ENCODE data around the gene CEACAM3. TPM values are rescaled to one million over a fixed set of nuclear protein-coding genes. Genes with fewer than 3 reads are reported as not detected.

CEACAM3 gene
- total RNA-seq, 6 donors from 2014 or later = 1.4 to 6.0 (median 2.7) TPM; not detected in 1

- peak in 1 of 2 donors; percentile 78 for DNase-seq
- peak overlapping the region in 3 of 4 donors; percentile 72 to 89 (median 77) for H3K27ac ChIP-seq
These were observed 42.4 kb upstream of the CEACAM3 start for GRCh38 chr19:41753936-41754529.

GRCh38 chr19:41755328-41755913, 41.0 kb upstream of the CEACAM3 start, which contains the start of gene CEACAM6:
TSS of gene CEACAM6 (plus strand) at chr19:41755530. CDS start at chr19:41755639, 109 bp downstream.
- peak in 1 of 4 donors; percentile 80 for TF ChIP-seq POLR2A (IDR thresholded peaks at IDR 0.05)
- TF ChIP-seq CTCF (IDR thresholded peaks at IDR 0.05) = no peak
- TF ChIP-seq EP300 (IDR thresholded peaks at IDR 0.05) = no peak
- peak; percentile 51 to 62 for TF ChIP-seq POLR2AphosphoS5 (IDR thresholded peaks at IDR 0.05)
- H3K9me3 ChIP-seq = no peaks in the 10 kb centered on the region
- ATAC-seq (ENCODE audit: low FRiP score in 2 of 2) = peak; percentile 20 to 38
- WGBS, 2 donors = 39 to 44% methylated on average over 3 of the region's 3 CpGs
- peak within 1 kb of the TSS in 3 of 4 donors; percentile 28 to 42 (median 34) for H3K4me3 ChIP-seq
- H3K27me3 ChIP-seq = no peaks in the 10 kb centered on the region
- peak in 1 of 2 donors; percentile 66 for DNase-seq
- no peaks in the 10 kb centered on the region for H3K36me3 ChIP-seq
- H3K4me1 ChIP-seq = peaks cover 0 to 30% (median 13%) of the 10 kb centered on the region in 4 donors
- peak within 1 kb of the TSS; percentile 61 to 89 (median 78) for H3K27ac ChIP-seq

More at GRCh38 chr19:41753936-41754529, 42.4 kb upstream of the CEACAM3 start:
- Histone ChIP-seq H3K4me1 (peaks cover 0 to 31% (median 13%) of the 10 kb centered on the region in 4 donors), H3K36me3 (no peaks in the 10 kb centered on the region), H3K27me3 (no peaks in the 10 kb centered on the region), H3K4me3 (no peak overlapping the region), H3K9me3 (no peaks in the 10 kb centered on the region)
- TF ChIP-seq CTCF (IDR thresholded peaks at IDR 0.05) = peak; percentile 57 to 66 (median 59)
- no peak for TF ChIP-seq POLR2AphosphoS5 (IDR thresholded peaks at IDR 0.05)
- TF ChIP-seq EP300 (IDR thresholded peaks at IDR 0.05) = no peak
- TF ChIP-seq POLR2A (IDR thresholded peaks at IDR 0.05) = no peak
- ATAC-seq (ENCODE audit: low FRiP score in 2 of 2) = peak; percentile 78 to 83
- 8 to 20% methylated on average over 4 of the region's 4 CpGs for WGBS, 2 donors

GRCh38 chr19:41758846-41759245, 37.5 kb upstream of the CEACAM3 start:
- no peaks in the 10 kb centered on the region for H3K27me3 ChIP-seq
- no peaks in the 10 kb centered on the region for H3K9me3 ChIP-seq
- peaks cover 0 to 13% (median 6%) of the 10 kb centered on the region in 4 donors for H3K4me1 ChIP-seq
- no peak for ATAC-seq (ENCODE audit: low FRiP score in 2 of 2)
- peak overlapping the region in 2 of 4 donors; percentile 63 to 79 for H3K27ac ChIP-seq
- no peaks in the 10 kb centered on the region for H3K36me3 ChIP-seq
- TF ChIP-seq POLR2AphosphoS5 (IDR thresholded peaks at IDR 0.05) = no peak
- no peak for TF ChIP-seq EP300 (IDR thresholded peaks at IDR 0.05)
- TF ChIP-seq CTCF (IDR thresholded peaks at IDR 0.05) = no peak
- TF ChIP-seq POLR2A (IDR thresholded peaks at IDR 0.05) = peak in 1 of 4 donors; percentile 8
- DNase-seq = no peak
- 80 to 100% methylated on average over 1 to 9 of the region's 9 CpGs for WGBS, 2 donors
- H3K4me3 ChIP-seq = peak overlapping the region in 3 of 4 donors; percentile 28 to 42 (median 34)

- Histone ChIP-seq H3K27ac (peak overlapping the region in 1 of 4 donors; percentile 35), H3K4me3 (no peak overlapping the region), H3K36me3 (no peaks in the 10 kb centered on the region), H3K9me3 (no peaks in the 10 kb centered on the region), H3K27me3 (no peaks in the 10 kb centered on the region), H3K4me1 (peaks cover 0 to 3% (median 0%) of the 10 kb centered on the region in 4 donors)
- 89 to 94% methylated on average over 2 of the region's 2 CpGs for WGBS, 2 donors
- ATAC-seq (ENCODE audit: low FRiP score in 2 of 2) (no peak), DNase-seq (no peak)
- no peak for TF ChIP-seq POLR2A (IDR thresholded peaks at IDR 0.05)
- TF ChIP-seq EP300 (IDR thresholded peaks at IDR 0.05) = no peak
- TF ChIP-seq POLR2AphosphoS5 (IDR thresholded peaks at IDR 0.05) = no peak
- TF ChIP-seq CTCF (IDR thresholded peaks at IDR 0.05) = no peak
These were observed 29.3 kb upstream of the CEACAM3 start for GRCh38 chr19:41767115-41767514.
